ENCODE measurements around the gene OTOP2. TPM values are rescaled to one million over a fixed set of nuclear protein-coding genes. Genes with fewer than 3 reads are reported as not detected.

Gene OTOP2
- total RNA-seq, 2 donors from 2014 or later, result not detected

GRCh38 chr17:74922694-74923537 is 1.2 kb upstream of the OTOP2 start, which contains the start of gene USH1G:
TSS of gene USH1G (minus strand) at chr17:74923255. CDS start at chr17:74923073, 182 bp downstream.
- Mint-ChIP-seq H3K27ac (no peak within 1 kb of the TSS), H3K4me1 (ENCODE audit: low read depth) (peaks cover 5% of the 10 kb centered on the region), H3K36me3 (ENCODE audit: insufficient read depth in 2 of 2) (no peaks in the 10 kb centered on the region), H3K4me3 (peak within 1 kb of the TSS; percentile 34 to 64), H3K27me3 (ENCODE audit: low read depth) (peaks cover 40% of the 10 kb centered on the region), H3K9me3 (no peaks in the 10 kb centered on the region)
- peak; percentile 52 to 66 for ATAC-seq (replicated peaks in 1 of 2)
- DNase-seq, result no peak

- H3K4me3 Mint-ChIP-seq, result peak overlapping the region; percentile 34 to 64
- no peak overlapping the region for H3K27ac Mint-ChIP-seq
- DNase-seq (peak; percentile 81 to 88), ATAC-seq (replicated peaks in 1 of 2) (peak; percentile 77 to 80)
- H3K27me3 Mint-ChIP-seq (ENCODE audit: low read depth), result peaks cover 40% of the 10 kb centered on the region
- peaks cover 5% of the 10 kb centered on the region for H3K4me1 Mint-ChIP-seq (ENCODE audit: low read depth)
- no peaks in the 10 kb centered on the region for H3K36me3 Mint-ChIP-seq (ENCODE audit: insufficient read depth in 2 of 2)
- no peaks in the 10 kb centered on the region for H3K9me3 Mint-ChIP-seq
These were observed 379 bp upstream of the OTOP2 start for GRCh38 chr17:74923538-74924249.

GRCh38 chr17:74925242-74925641 is 1.2 kb downstream of the OTOP2 start:
- Mint-ChIP-seq H3K36me3 (ENCODE audit: insufficient read depth in 2 of 2) (no peaks in the 10 kb centered on the region), H3K4me3 (no peak overlapping the region)

GRCh38 chr17:74928786-74929185 is 4.7 kb downstream of the OTOP2 start:
- DNase-seq (no peak), ATAC-seq (replicated peaks in 1 of 2) (no peak)
- H3K4me3 Mint-ChIP-seq, result no peak overlapping the region
- H3K27ac Mint-ChIP-seq, result no peak overlapping the region
- H3K27me3 Mint-ChIP-seq (ENCODE audit: low read depth), result peaks cover 66% of the 10 kb centered on the region
- H3K4me1 Mint-ChIP-seq (ENCODE audit: low read depth), result peaks cover 5% of the 10 kb centered on the region
- H3K9me3 Mint-ChIP-seq, result no peaks in the 10 kb centered on the region
- no peaks in the 10 kb centered on the region for H3K36me3 Mint-ChIP-seq (ENCODE audit: insufficient read depth in 2 of 2)

More at GRCh38 chr17:74925242-74925641, 1.2 kb downstream of the OTOP2 start:
- DNase-seq (no peak), ATAC-seq (replicated peaks in 1 of 2) (no peak)
- Mint-ChIP-seq H3K9me3 (no peaks in the 10 kb centered on the region), H3K4me1 (ENCODE audit: low read depth) (peaks cover 5% of the 10 kb centered on the region), H3K27ac (no peak overlapping the region), H3K27me3 (ENCODE audit: low read depth) (peaks cover 45% of the 10 kb centered on the region)

GRCh38 chr17:74930535-74931036 is 6.5 kb downstream of the OTOP2 start:
- H3K4me1 Mint-ChIP-seq (ENCODE audit: low read depth), result no peaks in the 10 kb centered on the region
- H3K4me3 Mint-ChIP-seq, result no peak overlapping the region
- ATAC-seq (replicated peaks in 1 of 2) (no peak), DNase-seq (no peak)
- no peak overlapping the region for H3K27ac Mint-ChIP-seq
- H3K9me3 Mint-ChIP-seq, result no peaks in the 10 kb centered on the region
- H3K27me3 Mint-ChIP-seq (ENCODE audit: low read depth), result peaks cover 65% of the 10 kb centered on the region
- no peaks in the 10 kb centered on the region for H3K36me3 Mint-ChIP-seq (ENCODE audit: insufficient read depth in 2 of 2)

- Mint-ChIP-seq H3K27me3 (ENCODE audit: low read depth) (peaks cover 77% of the 10 kb centered on the region), H3K4me1 (ENCODE audit: low read depth) (no peaks in the 10 kb centered on the region), H3K9me3 (no peaks in the 10 kb centered on the region), H3K36me3 (ENCODE audit: insufficient read depth in 2 of 2) (no peaks in the 10 kb centered on the region), H3K4me3 (no peak overlapping the region), H3K27ac (no peak overlapping the region)
- ATAC-seq (replicated peaks in 1 of 2) (no peak), DNase-seq (no peak)
These were observed 11.0 kb downstream of the OTOP2 start for GRCh38 chr17:74935048-74935447.

- H3K4me1 Mint-ChIP-seq (ENCODE audit: low read depth), result no peaks in the 10 kb centered on the region
- H3K27ac Mint-ChIP-seq, result no peak within 1 kb of the TSS
- no peak within 1 kb of the TSS for H3K4me3 Mint-ChIP-seq
- ATAC-seq (replicated peaks in 1 of 2), result peak in 1 of 2 donors; percentile 18
- no peaks in the 10 kb centered on the region for H3K36me3 Mint-ChIP-seq (ENCODE audit: insufficient read depth in 2 of 2)
- DNase-seq, result no peak
- no peaks in the 10 kb centered on the region for H3K9me3 Mint-ChIP-seq
- peaks cover 69% of the 10 kb centered on the region for H3K27me3 Mint-ChIP-seq (ENCODE audit: low read depth)
These were observed 11.8 kb downstream of the OTOP2 start, which contains the start of gene OTOP3 for GRCh38 chr17:74935585-74936469. TSS of gene OTOP3 (plus strand) at chr17:74935898. CDS start at chr17:74935922, 24 bp downstream.

GRCh38 chr17:74936470-74936799 is 12.4 kb downstream of the OTOP2 start:
- H3K27ac Mint-ChIP-seq, result no peak overlapping the region
- DNase-seq (no peak), ATAC-seq (replicated peaks in 1 of 2) (no peak)
- H3K9me3 Mint-ChIP-seq, result no peaks in the 10 kb centered on the region
- H3K27me3 Mint-ChIP-seq (ENCODE audit: low read depth), result peaks cover 67% of the 10 kb centered on the region
- H3K4me1 Mint-ChIP-seq (ENCODE audit: low read depth), result no peaks in the 10 kb centered on the region
- H3K36me3 Mint-ChIP-seq (ENCODE audit: insufficient read depth in 2 of 2), result no peaks in the 10 kb centered on the region
- H3K4me3 Mint-ChIP-seq, result no peak overlapping the region

GRCh38 chr17:74937064-74938051 is 13.3 kb downstream of the OTOP2 start:
- H3K4me1 Mint-ChIP-seq (ENCODE audit: low read depth), result no peaks in the 10 kb centered on the region
- H3K4me3 Mint-ChIP-seq, result no peak overlapping the region
- no peaks in the 10 kb centered on the region for H3K36me3 Mint-ChIP-seq (ENCODE audit: insufficient read depth in 2 of 2)
- H3K9me3 Mint-ChIP-seq, result no peaks in the 10 kb centered on the region
- no peak overlapping the region for H3K27ac Mint-ChIP-seq
- ATAC-seq (replicated peaks in 1 of 2) (no peak), DNase-seq (no peak)
- peaks cover 60% of the 10 kb centered on the region for H3K27me3 Mint-ChIP-seq (ENCODE audit: low read depth)

GRCh38 chr17:74938194-74938950 is 14.3 kb downstream of the OTOP2 start:
- Mint-ChIP-seq H3K27me3 (ENCODE audit: low read depth) (peaks cover 56% of the 10 kb centered on the region), H3K4me3 (no peak overlapping the region), H3K4me1 (ENCODE audit: low read depth) (no peaks in the 10 kb centered on the region)

GRCh38 chr17:74939534-74939933 is 15.5 kb downstream of the OTOP2 start:
- no peak overlapping the region for H3K27ac Mint-ChIP-seq
- peaks cover 56% of the 10 kb centered on the region for H3K27me3 Mint-ChIP-seq (ENCODE audit: low read depth)
- H3K36me3 Mint-ChIP-seq (ENCODE audit: insufficient read depth in 2 of 2), result no peaks in the 10 kb centered on the region
- no peaks in the 10 kb centered on the region for H3K9me3 Mint-ChIP-seq
- no peak for DNase-seq
- no peaks in the 10 kb centered on the region for H3K4me1 Mint-ChIP-seq (ENCODE audit: low read depth)
- no peak for ATAC-seq (replicated peaks in 1 of 2)
- H3K4me3 Mint-ChIP-seq, result no peak overlapping the region

More at GRCh38 chr17:74938194-74938950, 14.3 kb downstream of the OTOP2 start:
- Mint-ChIP-seq H3K27ac (no peak overlapping the region), H3K36me3 (ENCODE audit: insufficient read depth in 2 of 2) (no peaks in the 10 kb centered on the region), H3K9me3 (no peaks in the 10 kb centered on the region)
- ATAC-seq (replicated peaks in 1 of 2) (no peak), DNase-seq (no peak)
